ENCODE data around the gene RBM42.

GRCh38 chr19:35642798-35643254, 14.0 kb downstream of the RBM42 start:
- no peak for TF ChIP-seq CTCF (IDR thresholded peaks at IDR 0.05)
- TF ChIP-seq POLR2A (IDR thresholded peaks at IDR 0.05) = no peak

All from suprapubic skin (tissue), 3 donors.